NCI-H2107 treated with DMSO at 0.1 percent for 48 hours (cell line): Measurements from ENCODE around the gene PMS2.
"Not testable (repeated sequence)": the region's sequence is repeated elsewhere in the genome, so short reads cannot be mapped to it uniquely, and the experiment has no call there.

Experiments
- DNase-seq: peaks from one replicate; lab custom pipeline; 2025; ENCODE audit not compliant: unreplicated experiment; lab: John Stamatoyannopoulos, UW

Gene PMS2

DNA sequence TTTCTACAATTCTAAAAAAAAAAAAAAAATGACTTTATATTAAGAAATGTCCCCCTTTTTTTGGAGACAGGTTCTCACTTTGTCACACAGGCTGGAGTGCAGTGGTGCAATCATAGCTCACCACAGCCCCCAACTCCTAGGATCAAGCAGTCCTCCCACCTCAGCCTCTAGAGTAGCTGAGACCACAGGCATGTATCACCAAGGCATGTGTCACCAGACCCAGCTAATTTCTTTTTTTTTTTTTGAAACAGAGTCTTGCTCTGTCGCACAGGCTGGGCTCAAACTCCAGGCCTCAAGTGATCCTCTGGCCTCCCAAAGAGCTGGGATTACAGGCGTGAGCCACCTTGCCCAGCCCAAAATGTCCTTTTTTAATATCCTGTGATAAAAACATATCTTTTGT lies 84.7 kb downstream of the PMS2 start:
- DNase-seq = not testable (repeated sequence)
